ENCODE results near the gene VSNL1.

Gene VSNL1

GRCh38 chr2:17660219-17660618, 119.7 kb downstream of the VSNL1 start:
- no peak for DNase-seq (ENCODE audit: low read depth)
- no peak overlapping the region for H3K4me3 ChIP-seq (ENCODE audit: low read length)
- TF ChIP-seq, protein P1, sequence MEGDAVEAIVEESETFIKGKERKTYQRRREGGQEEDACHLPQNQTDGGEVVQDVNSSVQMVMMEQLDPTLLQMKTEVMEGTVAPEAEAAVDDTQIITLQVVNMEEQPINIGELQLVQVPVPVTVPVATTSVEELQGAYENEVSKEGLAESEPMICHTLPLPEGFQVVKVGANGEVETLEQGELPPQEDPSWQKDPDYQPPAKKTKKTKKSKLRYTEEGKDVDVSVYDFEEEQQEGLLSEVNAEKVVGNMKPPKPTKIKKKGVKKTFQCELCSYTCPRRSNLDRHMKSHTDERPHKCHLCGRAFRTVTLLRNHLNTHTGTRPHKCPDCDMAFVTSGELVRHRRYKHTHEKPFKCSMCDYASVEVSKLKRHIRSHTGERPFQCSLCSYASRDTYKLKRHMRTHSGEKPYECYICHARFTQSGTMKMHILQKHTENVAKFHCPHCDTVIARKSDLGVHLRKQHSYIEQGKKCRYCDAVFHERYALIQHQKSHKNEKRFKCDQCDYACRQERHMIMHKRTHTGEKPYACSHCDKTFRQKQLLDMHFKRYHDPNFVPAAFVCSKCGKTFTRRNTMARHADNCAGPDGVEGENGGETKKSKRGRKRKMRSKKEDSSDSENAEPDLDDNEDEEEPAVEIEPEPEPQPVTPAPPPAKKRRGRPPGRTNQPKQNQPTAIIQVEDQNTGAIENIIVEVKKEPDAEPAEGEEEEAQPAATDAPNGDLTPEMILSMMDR (IDR thresholded peaks at IDR 0.05; ENCODE audit: insufficient read depth, low read depth, low read length, missing control alignments), result no peak

DNA sequence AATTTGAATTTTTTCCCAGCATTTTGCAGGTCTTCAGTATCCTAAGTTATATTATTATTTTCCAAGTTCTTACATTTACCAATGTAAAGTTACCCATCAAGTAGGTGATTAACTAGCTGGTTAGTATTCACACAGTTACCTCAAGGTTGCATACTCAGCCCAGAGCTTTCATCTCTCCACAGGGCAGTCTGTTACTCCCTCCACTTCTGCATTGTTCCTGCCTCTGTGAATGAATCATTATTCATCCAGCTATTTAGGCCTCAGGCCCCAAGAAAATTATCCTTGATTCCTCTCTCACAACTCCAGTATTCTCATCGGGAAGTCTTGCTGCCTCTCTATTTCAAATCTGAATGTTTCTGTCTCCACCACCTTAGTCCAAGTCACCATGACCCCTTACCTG, 121.0 kb downstream of the VSNL1 start:
- peak; percentile 56 for DNase-seq (ENCODE audit: low read depth)
- TF ChIP-seq, protein P1 (IDR thresholded peaks at IDR 0.05; ENCODE audit: insufficient read depth, low read depth, low read length, missing control alignments), result no peak
- no peak overlapping the region for H3K4me3 ChIP-seq (ENCODE audit: low read length)

GRCh38 chr2:17662723-17663122, 122.2 kb downstream of the VSNL1 start:
- TF ChIP-seq, protein P1 (IDR thresholded peaks at IDR 0.05; ENCODE audit: insufficient read depth, low read depth, low read length, missing control alignments), result no peak
- no peak for DNase-seq (ENCODE audit: low read depth)
- no peak overlapping the region for H3K4me3 ChIP-seq (ENCODE audit: low read length)

DNA sequence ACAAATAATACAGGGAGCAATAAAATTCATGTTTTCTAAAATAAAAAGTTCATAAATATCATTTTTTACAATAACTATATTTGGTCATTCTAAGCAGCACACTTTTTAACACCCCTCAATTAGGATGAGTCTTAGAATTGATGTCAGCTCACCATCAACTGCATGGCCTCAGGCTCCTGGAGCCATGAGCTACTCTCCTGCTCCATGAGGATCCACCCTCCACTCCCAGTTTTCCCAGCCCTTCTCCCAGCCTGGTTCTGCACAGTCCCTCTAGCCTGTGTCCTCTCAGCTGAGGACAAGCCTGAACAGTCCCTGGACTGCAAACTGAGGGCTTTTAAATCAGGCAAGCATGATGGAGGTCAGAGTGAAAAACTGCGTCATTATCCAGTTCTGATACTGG, 124.0 kb downstream of the VSNL1 start:
- no peak for DNase-seq (ENCODE audit: low read depth)
- TF ChIP-seq, protein P1 (IDR thresholded peaks at IDR 0.05; ENCODE audit: insufficient read depth, low read depth, low read length, missing control alignments), result no peak
- H3K4me3 ChIP-seq (ENCODE audit: low read length), result no peak overlapping the region

DNA sequence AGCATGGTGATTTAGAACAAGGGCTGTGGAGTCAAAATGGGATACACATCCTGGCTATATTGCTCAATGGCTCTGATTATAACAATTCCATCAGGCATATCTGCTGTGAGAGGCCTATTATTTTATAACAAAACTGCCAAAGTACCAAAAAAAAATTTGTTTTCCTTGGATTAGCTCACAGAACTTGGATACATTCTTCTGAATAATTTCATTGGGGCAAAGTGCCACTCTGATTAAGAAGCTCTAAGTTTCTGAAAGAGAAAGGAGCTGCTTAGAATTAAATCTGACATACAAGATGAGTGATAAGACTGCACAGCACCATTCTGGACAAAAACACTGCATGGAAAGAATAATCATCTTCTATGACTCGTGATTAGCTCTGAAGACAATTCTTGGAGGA, 127.4 kb downstream of the VSNL1 start:
- TF ChIP-seq, protein P1 (IDR thresholded peaks at IDR 0.05; ENCODE audit: insufficient read depth, low read depth, low read length, missing control alignments), result no peak
- no peak for DNase-seq (ENCODE audit: low read depth)
- H3K4me3 ChIP-seq (ENCODE audit: low read length), result no peak overlapping the region

DNA sequence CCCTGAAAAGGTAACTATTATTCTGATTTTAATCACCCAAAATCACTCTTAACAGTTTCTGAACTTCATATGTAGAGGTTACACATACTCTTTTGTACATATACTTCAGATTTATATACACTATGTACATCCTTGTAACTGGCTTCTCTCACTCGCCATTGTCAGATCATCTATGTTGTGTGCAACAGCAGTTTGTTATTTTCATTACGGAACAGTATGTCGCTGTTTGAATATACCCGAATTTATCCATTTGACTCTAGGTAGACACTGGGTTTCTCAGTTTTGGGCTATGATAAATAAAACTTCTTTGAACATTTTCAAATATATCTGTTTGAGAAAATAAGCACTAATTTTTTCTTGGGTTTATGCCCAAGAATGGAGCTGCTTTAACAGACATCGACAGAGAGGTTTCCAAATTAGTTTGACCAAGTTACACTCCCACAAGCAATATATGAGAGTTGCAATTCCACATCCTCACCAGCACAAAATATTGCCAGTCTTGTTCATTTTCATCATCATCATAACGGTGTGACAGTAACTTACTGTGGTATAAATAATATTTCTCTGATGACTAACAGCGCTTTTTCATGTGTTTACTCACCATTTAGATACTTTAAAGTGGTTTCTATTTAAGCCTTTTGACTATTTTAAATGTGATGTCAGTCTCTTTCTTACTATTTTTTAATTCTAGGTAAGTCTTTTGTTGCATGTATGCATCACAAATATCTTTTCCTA, 132.3 kb downstream of the VSNL1 start:
- DNase-seq (ENCODE audit: low read depth), result peak; percentile 67
- TF ChIP-seq, protein P1 (IDR thresholded peaks at IDR 0.05; ENCODE audit: insufficient read depth, low read depth, low read length, missing control alignments), result no peak

DNA sequence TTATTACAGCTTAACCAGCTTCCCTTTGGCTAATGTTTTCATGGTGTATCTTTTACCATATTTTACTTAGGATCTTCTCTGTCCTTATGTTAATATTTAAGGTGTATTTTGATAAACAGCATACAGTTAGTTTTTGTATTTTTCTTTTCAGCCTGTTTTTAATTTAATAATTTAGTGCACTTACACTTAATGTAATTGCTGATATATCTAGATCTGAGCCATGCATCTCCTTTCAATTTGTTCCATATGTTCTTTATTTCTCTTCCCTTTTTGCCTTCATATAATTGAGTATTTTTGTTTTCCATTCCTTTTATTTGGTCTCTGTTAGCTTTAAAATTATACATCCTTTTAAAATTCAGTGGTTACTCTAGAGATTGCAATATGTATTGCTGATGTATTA, 134.3 kb downstream of the VSNL1 start:
- DNase-seq (ENCODE audit: low read depth), result no peak
- no peak overlapping the region for H3K4me3 ChIP-seq (ENCODE audit: low read length)
- TF ChIP-seq, protein P1 (IDR thresholded peaks at IDR 0.05; ENCODE audit: insufficient read depth, low read depth, low read length, missing control alignments), result no peak

More for the DNA sequence above, 132.3 kb downstream of the VSNL1 start:
- no peak overlapping the region for H3K4me3 ChIP-seq (ENCODE audit: low read length)
